Gastroesophageal sphincter (tissue), 3 donors: ENCODE data around the gene MT1G.

Experiments used
- CTCF ChIP-seq, 4 experiments: fragments of 200-600 bp in 2 of 4; fragments of 450-650 bp in 2 of 4; sonication (generic) in 1 of 4; IDR thresholded peaks; one replicate each; pipeline ENCODE4 v1.5.1; 2017 to 2019; ENCODE audit warnings: antibody characterized with exemption in 4 of 4, mild to moderate bottlenecking in 2 of 4, moderate library complexity in 2 of 4
- EP300 ChIP-seq: sonication (generic); formaldehyde crosslinking; IDR thresholded peaks from one replicate; pipeline ENCODE4 v1.6.1; 2017; ENCODE audit warnings: antibody characterized with exemption, mild to moderate bottlenecking
- POLR2A ChIP-seq, 2 donors: fragments of 450-650 bp; IDR thresholded peaks; one replicate each; pipeline ENCODE4 v1.6.1; 2017; ENCODE audit warnings: antibody characterized with exemption in 2 of 2, mild to moderate bottlenecking in 2 of 2, moderate library complexity in 1 of 2

GRCh38 chr16:56669005-56669839, 1.4 kb upstream of the MT1G start, which contains the start of gene MT1H:
- TF ChIP-seq POLR2A (IDR thresholded peaks at IDR 0.05) (no peak), CTCF (IDR thresholded peaks at IDR 0.05) (no peak), EP300 (no peak)
